Measurements from ENCODE around the gene ERCC2.

- TF ChIP-seq CTCF (IDR thresholded peaks at IDR 0.05) (no peak), EZH2 (IDR thresholded peaks at IDR 0.05) (no peak), EZH2phosphoT487 (IDR thresholded peaks at IDR 0.05) (no peak)
Measured at GRCh38 chr19:45413497-45413896, 43.1 kb upstream of the ERCC2 start.
